GM12874 (cell line): ENCODE results near the gene GBA2.

Experiments
- CTCF ChIP-seq: IDR thresholded peaks from 2 replicates; pipeline ENCODE4 v1.5.1; 2011; ENCODE audit warnings: low read depth, mild to moderate bottlenecking, control low read depth, low read length, moderate library complexity; ENCODE audit not compliant: insufficient read depth

Gene GBA2

DNA sequence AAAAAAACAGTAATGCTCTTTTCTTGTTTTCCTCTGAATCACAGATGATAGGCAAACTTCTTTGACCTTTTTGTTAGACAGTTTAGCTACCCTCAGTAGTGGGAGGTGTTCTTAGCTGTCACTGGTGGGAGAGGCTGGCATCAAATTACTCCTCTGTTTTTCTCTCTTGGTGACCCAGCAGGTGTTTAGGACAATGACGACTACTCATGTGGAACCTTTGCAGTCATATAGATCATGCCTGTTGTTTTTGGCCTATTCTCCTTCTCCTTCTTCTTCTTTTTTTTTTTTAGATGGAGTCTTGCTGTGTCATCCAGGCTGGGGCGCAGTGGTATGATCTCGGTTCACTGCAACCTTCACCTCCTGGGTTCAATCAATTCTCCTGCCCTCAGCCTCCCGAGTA, 27.0 kb upstream of the GBA2 start:
- no peak for TF ChIP-seq CTCF

DNA sequence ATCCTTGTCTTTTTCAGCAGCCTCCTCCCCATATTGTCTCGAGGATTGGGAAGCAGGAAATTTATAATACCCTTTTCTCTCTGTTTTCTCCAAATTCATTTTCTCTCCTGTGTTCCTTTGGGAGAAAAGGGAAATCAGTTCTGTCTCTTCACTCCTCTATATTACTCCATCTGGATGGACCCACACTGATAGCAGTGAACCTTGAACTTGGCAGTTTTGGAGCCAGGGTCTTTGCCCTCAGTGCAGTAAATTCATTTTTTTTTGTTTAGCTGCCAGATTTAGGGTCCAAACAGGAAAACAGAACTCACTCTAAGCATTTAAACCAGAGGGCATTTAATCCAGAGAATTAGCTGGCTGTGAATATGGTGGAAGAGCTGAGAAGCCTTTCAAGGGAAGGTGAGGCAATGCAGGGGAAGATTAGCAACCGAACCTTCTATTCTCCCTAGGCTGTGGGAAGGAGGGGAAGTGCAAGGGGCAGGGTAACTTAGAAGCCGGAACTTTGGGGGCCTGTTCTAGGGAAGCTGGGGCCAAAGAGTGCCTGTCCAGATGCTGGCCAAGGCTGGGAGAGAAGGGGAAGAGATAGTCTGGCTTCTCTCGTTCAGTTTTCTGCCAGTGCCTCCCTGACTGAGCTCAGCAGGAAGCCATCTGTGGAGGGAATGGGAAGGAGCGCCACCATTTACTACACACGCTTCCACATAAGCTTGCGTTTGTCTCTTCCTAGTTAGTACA, 26.0 kb upstream of the GBA2 start:
- TF ChIP-seq CTCF: no peak

DNA sequence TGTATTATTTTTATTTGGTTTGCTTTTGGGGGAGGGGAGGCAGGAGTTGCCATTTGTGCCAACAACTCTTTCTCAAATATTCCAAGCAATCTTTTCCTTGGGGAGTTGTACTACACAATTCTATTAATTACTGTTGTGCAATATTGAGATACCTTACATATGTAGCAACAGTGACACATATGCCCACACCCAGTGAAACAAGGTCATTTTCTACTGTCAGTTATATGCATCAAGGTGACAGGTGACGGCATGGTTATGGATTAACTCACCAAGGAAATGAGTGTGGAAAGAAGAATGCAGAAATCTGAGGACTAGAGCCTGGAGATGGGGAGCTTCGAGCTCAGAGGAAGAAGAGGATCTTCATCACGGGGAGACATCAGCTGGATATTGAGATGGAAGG, 22.9 kb upstream of the GBA2 start:
- TF ChIP-seq CTCF: no peak

- no peak for TF ChIP-seq CTCF
These were observed 22.5 kb upstream of the GBA2 start for GRCh38 chr9:35771534-35771933.

DNA sequence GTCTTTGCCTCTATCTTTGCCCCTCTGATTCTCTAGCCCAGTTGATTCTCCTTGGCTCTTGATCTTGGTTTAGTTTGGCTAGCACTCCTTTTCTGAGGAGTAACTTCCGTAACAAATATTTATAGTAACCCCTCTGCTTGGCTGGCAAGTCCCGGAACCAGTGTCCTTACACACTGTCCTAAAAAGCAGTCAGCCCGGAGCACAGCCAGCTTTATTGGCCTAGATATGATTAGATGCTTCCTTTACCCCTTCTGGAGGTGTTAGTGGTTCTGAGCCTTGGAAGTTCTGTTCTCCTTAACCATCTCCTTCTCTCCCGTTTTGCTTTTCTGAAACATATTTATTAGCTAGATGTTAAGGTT, 22.0 kb upstream of the GBA2 start:
- no peak for TF ChIP-seq CTCF

DNA sequence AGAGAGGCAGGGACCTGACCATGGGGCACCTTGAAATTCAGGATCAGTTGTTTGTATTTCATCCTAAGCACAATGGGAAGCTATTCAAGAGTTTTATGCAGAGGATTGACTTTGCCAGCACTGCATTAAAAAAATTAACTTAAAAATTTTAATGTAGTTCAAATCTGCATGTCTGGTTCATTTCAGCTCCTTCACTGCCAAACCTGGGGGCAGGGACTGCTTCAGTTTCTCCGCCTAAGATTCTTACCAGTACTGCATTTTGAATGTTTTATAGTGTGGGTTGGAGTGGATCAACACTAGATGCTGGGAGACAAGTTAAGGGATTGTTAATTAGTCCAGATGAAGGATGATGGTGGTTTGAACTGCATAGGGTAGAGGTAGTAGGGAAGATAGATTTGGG, 20.7 kb upstream of the GBA2 start:
- no peak for TF ChIP-seq CTCF

DNA sequence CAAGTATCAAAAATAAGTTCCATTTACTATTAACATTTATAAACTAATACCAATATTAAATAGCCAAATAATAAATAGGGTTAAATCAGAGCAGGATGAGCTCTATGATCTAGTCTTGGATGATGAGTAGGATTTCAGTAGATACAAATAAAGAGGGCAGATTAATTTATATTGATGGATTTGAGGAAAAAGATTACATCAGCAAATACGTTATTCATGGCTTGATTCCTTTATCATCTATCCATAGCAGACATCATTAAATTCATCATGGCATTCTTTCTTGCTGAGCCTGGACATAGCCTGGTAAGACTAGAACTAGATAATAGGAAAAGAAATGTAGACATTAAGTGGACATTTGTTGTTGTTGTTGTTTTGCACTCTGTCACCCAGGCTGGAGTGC, 18.4 kb upstream of the GBA2 start:
- no peak for TF ChIP-seq CTCF
